ENCODE data around the gene UBE4A. TPM values are rescaled to one million over a fixed set of nuclear protein-coding genes. Genes with fewer than 3 reads are reported as not detected.
"Not testable (repeated sequence)": the region's sequence is repeated elsewhere in the genome, so short reads cannot be mapped to it uniquely, and the experiment has no call there.

The UBE4A gene
- total RNA-seq, 1 donor from 2014 or later = 48.4 TPM

- intact Hi-C loops (cut with micrococcal nuclease) = loop anchor here (1.0 to 10.0 kb wide), 5 partner anchors 173 to 582 kb away; partner anchors contain the start of genes ARCN1, DDX6 and JAML
Observed at GRCh38 chr11:118398791-118399559, 39.6 kb downstream of the UBE4A start.

DNA sequence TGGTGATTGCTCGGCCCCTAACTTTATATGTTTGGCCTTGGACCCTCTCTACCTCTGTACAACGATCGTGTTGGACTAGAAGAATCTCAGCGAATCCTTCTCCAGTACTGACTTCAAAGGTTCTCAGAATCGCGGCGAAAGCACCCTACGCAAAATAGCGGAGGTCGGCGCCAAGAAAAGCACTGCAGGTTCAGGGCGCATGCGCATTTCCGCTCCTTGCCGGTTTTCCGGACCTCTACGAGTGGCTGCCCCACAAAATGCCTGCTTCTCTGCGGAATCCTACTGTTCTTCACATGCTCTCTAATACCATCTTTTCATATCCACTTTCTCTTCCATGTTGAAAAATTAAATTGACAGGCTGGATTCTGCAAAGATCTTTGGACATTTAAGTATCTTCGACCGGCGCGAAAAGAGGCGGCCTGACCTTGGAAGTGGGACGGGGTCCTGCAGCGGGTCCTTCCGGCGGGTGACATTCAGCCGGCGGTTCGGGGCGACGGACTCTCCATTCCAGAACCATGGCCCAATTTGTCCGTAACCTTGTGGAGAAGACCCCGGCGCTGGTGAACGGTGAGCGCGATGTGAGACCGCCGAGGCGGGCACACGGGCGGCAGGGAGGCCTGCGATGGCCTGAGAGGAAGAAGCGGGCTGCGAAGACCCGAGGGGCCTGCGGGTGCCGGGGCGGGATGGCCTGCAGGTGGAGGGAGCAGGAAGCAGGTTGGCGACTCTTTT, 41.9 kb downstream of the UBE4A start, which contains the start of gene ATP5MG:
TSS of gene ATP5MG (plus strand) at position 456 of the 729 bp plus-strand sequence. CDS start at position 516, 60 bp downstream.
- intact Hi-C loops (cut with micrococcal nuclease) = loop anchor here (1.0 to 2.0 kb wide), 7 partner anchors 14 to 130 kb away; partner anchors contain the start of genes TMEM25 and UBE4A

DNA sequence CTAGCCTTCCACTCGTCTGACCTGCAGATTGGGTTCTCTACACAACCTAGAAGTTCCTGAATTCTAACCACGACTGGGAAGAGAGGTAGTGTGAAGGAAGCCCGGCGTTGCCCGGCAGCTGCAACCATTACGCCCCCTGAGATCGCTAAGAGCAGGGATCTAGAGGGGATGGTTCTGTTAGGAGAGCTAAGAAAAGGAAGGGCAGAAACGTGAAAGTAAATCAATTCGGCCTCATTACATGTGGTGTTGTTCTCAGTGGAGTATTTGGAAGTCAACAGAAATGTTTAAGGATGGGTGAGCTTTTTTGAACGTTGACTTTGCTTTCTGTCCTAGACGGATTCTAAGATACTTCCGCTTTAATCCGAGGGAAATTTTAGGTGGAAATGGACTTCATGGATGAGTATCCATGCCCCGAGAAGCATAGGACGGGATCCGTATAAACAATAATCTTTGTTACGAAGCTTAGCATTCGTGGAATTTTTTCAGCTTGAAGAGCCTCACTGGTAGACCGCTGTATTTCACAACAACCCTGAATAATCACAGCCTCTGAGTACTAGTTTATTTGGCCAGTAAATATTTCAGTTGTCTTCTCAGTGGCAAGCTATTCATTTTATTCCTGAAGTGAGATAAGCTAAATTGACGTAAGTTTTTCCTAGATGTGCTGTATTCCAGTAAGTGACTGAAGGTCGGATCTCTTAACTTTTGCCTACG, 42.6 kb downstream of the UBE4A start:
- intact Hi-C loops (cut with micrococcal nuclease) = loop anchor here (1.0 to 2.0 kb wide), 7 partner anchors 13 to 129 kb away; partner anchors contain the start of genes TMEM25 and UBE4A

DNA sequence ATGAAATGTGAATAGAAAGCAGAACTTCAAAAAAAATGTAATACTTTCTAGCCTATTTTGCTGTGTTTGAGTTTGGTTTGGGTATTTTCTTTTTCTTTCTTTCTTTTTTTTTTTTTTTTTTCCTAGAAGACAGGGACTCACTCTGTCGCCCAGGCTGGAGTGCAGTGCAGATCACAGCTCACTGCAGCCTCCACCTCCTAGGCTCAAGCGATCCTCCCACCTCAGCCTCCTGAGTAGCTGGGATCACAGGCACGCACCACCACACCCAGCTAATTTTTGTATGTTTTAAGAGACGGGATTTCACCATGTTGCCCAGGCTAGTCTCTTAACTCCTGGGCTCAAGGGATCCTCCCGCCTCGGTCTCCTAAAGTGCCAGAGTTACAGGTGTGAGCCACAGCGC, 43.2 kb downstream of the UBE4A start:
- intact Hi-C loops (cut with micrococcal nuclease) = not testable (repeated sequence)

- intact Hi-C loops (cut with micrococcal nuclease) = no loop called here
Observed at GRCh38 chr11:118406599-118407166, 47.3 kb downstream of the UBE4A start.

- intact Hi-C loops (cut with micrococcal nuclease) = no loop called here
Observed at GRCh38 chr11:118410055-118410745, 50.8 kb downstream of the UBE4A start.

GRCh38 chr11:118411530-118411929, 52.1 kb downstream of the UBE4A start:
- intact Hi-C loops (cut with micrococcal nuclease) = no loop called here

- intact Hi-C loops (cut with micrococcal nuclease) = no loop called here
Observed at GRCh38 chr11:118412921-118413320, 53.5 kb downstream of the UBE4A start.

GRCh38 chr11:118415062-118415738, 55.8 kb downstream of the UBE4A start:
- intact Hi-C loops (cut with micrococcal nuclease) = loop anchor here (1.0 to 2.0 kb wide), 2 partner anchors 14 to 20 kb away; partner anchors contain the start of gene ATP5MG

- intact Hi-C loops (cut with micrococcal nuclease) = loop anchor here (1.0 to 2.0 kb wide), 2 partner anchors 14 to 19 kb away; partner anchors contain the start of gene ATP5MG
Observed at GRCh38 chr11:118415739-118416068, 56.3 kb downstream of the UBE4A start.

GRCh38 chr11:118416900-118417299, 57.5 kb downstream of the UBE4A start:
- intact Hi-C loops (cut with micrococcal nuclease) = not testable (repeated sequence)

- intact Hi-C loops (cut with micrococcal nuclease) = no loop called here
Observed at GRCh38 chr11:118417801-118418200, 58.4 kb downstream of the UBE4A start.

GRCh38 chr11:118418766-118419165, 59.4 kb downstream of the UBE4A start:
- intact Hi-C loops (cut with micrococcal nuclease) = no loop called here

DNA sequence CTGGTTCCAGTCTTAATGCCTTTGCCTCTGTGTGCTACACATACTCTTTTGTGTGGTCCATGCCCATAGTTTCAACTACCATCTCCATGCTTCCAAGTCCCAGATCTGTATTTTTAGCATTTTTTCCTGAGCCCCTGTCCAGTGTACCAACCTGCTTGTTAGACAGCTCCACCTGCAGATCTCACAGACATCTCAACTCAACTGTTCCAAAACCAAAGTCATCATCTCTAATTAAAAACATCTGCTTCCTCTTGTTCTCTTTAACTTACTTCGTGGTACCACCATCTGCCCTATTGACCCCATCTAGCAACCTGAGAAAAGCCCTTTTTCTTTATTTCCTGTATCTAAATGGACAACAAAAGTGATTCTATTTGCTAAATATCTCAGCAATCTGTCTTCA, 68.3 kb downstream of the UBE4A start:
- intact Hi-C loops (cut with micrococcal nuclease) = no loop called here

DNA sequence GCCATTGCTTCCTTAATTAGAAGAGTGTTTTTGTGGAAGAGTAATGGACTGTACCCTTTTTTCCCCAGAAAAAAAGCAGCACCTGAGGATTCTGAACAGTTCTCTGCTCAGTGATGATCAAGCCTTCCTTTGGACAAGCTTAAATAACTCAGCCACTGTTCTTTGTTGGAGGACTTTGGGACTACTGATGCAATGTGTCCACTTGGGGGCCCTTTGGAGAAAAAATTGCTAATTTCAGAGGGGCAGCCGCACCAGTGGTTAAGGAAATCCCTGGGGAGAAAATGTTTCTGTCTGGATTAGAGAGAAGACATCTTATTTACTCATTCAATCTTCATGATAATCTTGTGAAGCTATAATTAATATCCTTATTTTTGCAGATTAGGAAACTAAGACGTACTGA, 71.6 kb downstream of the UBE4A start:
- intact Hi-C loops (cut with micrococcal nuclease) = loop anchor here (10.0 kb wide), 2 partner anchors 444 to 834 kb away; no protein-coding TSS in a partner anchor

GRCh38 chr11:118434123-118434552, 74.7 kb downstream of the UBE4A start:
- intact Hi-C loops (cut with micrococcal nuclease) = loop anchor here (2.0 to 10.0 kb wide), 5 partner anchors 19 to 831 kb away; partner anchors contain the start of genes ATP5MG and CD3E

- intact Hi-C loops (cut with micrococcal nuclease) = loop anchor here (1.0 to 10.0 kb wide), 13 partner anchors 9 to 830 kb away; partner anchors contain the start of genes ATP5MG, BCL9L, CBL and CD3E
Observed at GRCh38 chr11:118434553-118435289, 75.3 kb downstream of the UBE4A start.

- intact Hi-C loops (cut with micrococcal nuclease) = loop anchor here (1.0 to 10.0 kb wide), 13 partner anchors 8 to 829 kb away; partner anchors contain the start of genes ATP5MG, BCL9L, CBL and CD3E
Observed at GRCh38 chr11:118435290-118435892, 76.0 kb downstream of the UBE4A start.
